HFFc6 (cell line): Measurements from ENCODE around the gene INPP4B. TPM values are rescaled to one million over a fixed set of nuclear protein-coding genes. Genes with fewer than 3 reads are reported as not detected.

Experiments used
- DNase-seq: peaks from one replicate; pipeline ENCODE4 v3.0.0-alpha.2; 2018
- H3K27ac Mint-ChIP-seq: 2 replicates; pipeline ENCODE4 v1.8.0; 2020; ENCODE audit warnings: mild to moderate bottlenecking, mixed read lengths
- H3K27me3 Mint-ChIP-seq: 2 replicates; pipeline ENCODE4 v1.8.0; 2021; ENCODE audit warnings: mild to moderate bottlenecking, moderate library complexity, mixed read lengths; ENCODE audit not compliant: insufficient read depth
- H3K36me3 Mint-ChIP-seq: 2 replicates; pipeline ENCODE4 v1.8.0; 2021; ENCODE audit warnings: low read depth, mixed read lengths
- H3K4me1 Mint-ChIP-seq: 2 replicates; pipeline ENCODE4 v1.8.0; 2020; ENCODE audit warnings: low read depth, mixed read lengths
- H3K4me3 Mint-ChIP-seq: 2 replicates; pipeline ENCODE4 v1.8.0; 2020; ENCODE audit warnings: mild to moderate bottlenecking, moderate library complexity, mixed read lengths
- H3K9me3 Mint-ChIP-seq: 2 replicates; pipeline ENCODE4 v1.8.0; 2020; ENCODE audit warnings: mild to moderate bottlenecking, mixed read lengths
- total RNA-seq, 6 experiments: library from RNA; stranded (reverse); fragmentation: NEBNext Ultra II Directional; extraction: Animal tissue kit (Norgen Biotek cat#: 25700); gene quantifications; 2 replicates in 1 of 6; 3 replicates in 5 of 6; pipeline ENCODE4 v1.2.3, GENCODE V29; 2021
- TF ChIP-seq, protein P1 (sequence below): fragments of 200-600 bp; sonication (generic); IDR thresholded peaks from 2 replicates; pipeline ENCODE4 v1.5.0; 2021; ENCODE audit warnings: antibody characterized with exemption, mild to moderate bottlenecking

The INPP4B gene
- total RNA-seq, 6 experiments from 2014 or later = 36.1 to 48.9 (median 40.1) TPM

- TF ChIP-seq, protein P1, sequence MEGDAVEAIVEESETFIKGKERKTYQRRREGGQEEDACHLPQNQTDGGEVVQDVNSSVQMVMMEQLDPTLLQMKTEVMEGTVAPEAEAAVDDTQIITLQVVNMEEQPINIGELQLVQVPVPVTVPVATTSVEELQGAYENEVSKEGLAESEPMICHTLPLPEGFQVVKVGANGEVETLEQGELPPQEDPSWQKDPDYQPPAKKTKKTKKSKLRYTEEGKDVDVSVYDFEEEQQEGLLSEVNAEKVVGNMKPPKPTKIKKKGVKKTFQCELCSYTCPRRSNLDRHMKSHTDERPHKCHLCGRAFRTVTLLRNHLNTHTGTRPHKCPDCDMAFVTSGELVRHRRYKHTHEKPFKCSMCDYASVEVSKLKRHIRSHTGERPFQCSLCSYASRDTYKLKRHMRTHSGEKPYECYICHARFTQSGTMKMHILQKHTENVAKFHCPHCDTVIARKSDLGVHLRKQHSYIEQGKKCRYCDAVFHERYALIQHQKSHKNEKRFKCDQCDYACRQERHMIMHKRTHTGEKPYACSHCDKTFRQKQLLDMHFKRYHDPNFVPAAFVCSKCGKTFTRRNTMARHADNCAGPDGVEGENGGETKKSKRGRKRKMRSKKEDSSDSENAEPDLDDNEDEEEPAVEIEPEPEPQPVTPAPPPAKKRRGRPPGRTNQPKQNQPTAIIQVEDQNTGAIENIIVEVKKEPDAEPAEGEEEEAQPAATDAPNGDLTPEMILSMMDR = no peak
- peaks cover 19% of the 10 kb centered on the region for H3K4me1 Mint-ChIP-seq
- H3K9me3 Mint-ChIP-seq = no peaks in the 10 kb centered on the region
- no peaks in the 10 kb centered on the region; the same call in 1 of the 2 replicates for H3K27me3 Mint-ChIP-seq
- peaks cover 32% of the 10 kb centered on the region for H3K36me3 Mint-ChIP-seq
- no peak overlapping the region for H3K4me3 Mint-ChIP-seq
- no peak overlapping the region for H3K27ac Mint-ChIP-seq
- DNase-seq = no peak
Observed at GRCh38 chr4:142339053-142339452, 507.0 kb downstream of the INPP4B start.

- TF ChIP-seq, protein P1 = no peak
- no peak for DNase-seq
- Mint-ChIP-seq H3K4me3 (no peak overlapping the region), H3K4me1 (peaks cover 33% of the 10 kb centered on the region), H3K27ac (peak overlapping the region; percentile 1), H3K9me3 (no peaks in the 10 kb centered on the region), H3K27me3 (no peaks in the 10 kb centered on the region; the same call in 1 of the 2 replicates), H3K36me3 (peaks cover 36% of the 10 kb centered on the region)
Observed at GRCh38 chr4:142336251-142336934, 509.7 kb downstream of the INPP4B start.

GRCh38 chr4:142334931-142335330 lies 511.2 kb downstream of the INPP4B start:
- Mint-ChIP-seq H3K36me3 (peaks cover 36% of the 10 kb centered on the region), H3K27ac (peak overlapping the region; percentile 40; the same call in 1 of the 2 replicates), H3K9me3 (no peaks in the 10 kb centered on the region), H3K4me1 (peaks cover 43% of the 10 kb centered on the region), H3K27me3 (no peaks in the 10 kb centered on the region; the same call in 1 of the 2 replicates), H3K4me3 (no peak overlapping the region)
- TF ChIP-seq, protein P1 = no peak
- DNase-seq = no peak

DNA sequence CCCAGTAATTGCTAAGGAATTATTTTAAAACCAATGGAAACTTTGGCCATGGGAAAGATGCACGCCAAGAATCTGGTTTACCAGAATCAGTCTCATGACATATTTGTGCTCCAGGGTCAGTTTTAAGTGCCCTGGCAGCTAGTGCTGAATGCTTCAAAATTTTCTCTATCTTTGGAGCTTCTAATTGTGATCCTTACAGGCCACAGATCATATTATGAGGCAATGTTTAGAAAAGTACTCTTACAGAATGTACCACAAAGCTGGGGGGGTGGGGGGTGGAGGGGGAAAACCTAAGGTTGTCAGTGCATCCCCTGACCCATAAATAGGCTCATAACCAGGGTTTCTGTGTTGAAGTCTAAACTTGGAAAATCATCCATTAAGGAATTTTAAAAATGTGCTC lies 514.5 kb downstream of the INPP4B start:
- Mint-ChIP-seq H3K4me3 (peak overlapping the region; percentile 50), H3K4me1 (peaks cover 55% of the 10 kb centered on the region), H3K9me3 (no peaks in the 10 kb centered on the region), H3K27ac (peak overlapping the region; percentile 72), H3K27me3 (no peaks in the 10 kb centered on the region; the same call in 1 of the 2 replicates), H3K36me3 (peaks cover 22% of the 10 kb centered on the region)
- DNase-seq = peak; percentile 85
- TF ChIP-seq, protein P1 = no peak

DNA sequence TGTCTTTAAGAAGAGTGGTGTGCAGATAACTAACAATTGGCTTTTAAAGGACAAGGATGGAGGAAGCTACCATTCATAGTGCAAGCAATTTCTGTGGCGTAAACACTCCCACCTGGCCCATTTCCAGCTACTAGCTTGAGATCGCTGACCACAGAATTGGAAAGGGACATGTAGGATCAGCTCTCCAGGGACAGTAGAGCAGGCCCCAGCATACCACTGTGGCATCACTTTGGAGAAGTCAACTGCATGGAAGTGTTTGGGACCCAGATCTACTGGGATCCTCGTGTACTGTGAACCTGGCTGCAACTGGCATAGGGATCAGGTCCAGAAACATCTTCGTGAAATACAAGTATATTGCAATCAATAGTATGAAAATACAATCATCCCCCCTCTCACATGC lies 515.0 kb downstream of the INPP4B start:
- peaks cover 17% of the 10 kb centered on the region for H3K36me3 Mint-ChIP-seq
- H3K4me1 Mint-ChIP-seq = peaks cover 55% of the 10 kb centered on the region
- H3K27me3 Mint-ChIP-seq = no peaks in the 10 kb centered on the region; the same call in 1 of the 2 replicates
- TF ChIP-seq, protein P1 = no peak
- no peaks in the 10 kb centered on the region for H3K9me3 Mint-ChIP-seq
- H3K4me3 Mint-ChIP-seq = peak overlapping the region; percentile 50
- DNase-seq = peak; percentile 38
- peak overlapping the region; percentile 72 for H3K27ac Mint-ChIP-seq
